HepG2 (cell line): ENCODE data around the gene PRSS22. TPM values are rescaled to one million over a fixed set of nuclear protein-coding genes. Genes with fewer than 3 reads are reported as not detected.

Experiments
- ARID2 ChIP-seq: sonication (generic); formaldehyde crosslinking; IDR thresholded peaks from 2 replicates; pipeline ENCODE4 v1.8.1; 2022; ENCODE audit warnings: mild to moderate bottlenecking, missing genetic modification reagents, borderline replicate concordance
- ATF2 ChIP-seq: sonication (generic); formaldehyde crosslinking; IDR thresholded peaks from 2 replicates; pipeline ENCODE4 v1.4.0; 2020; ENCODE audit warnings: missing genetic modification reagents
- CBX1 ChIP-seq: IDR thresholded peaks from one replicate; pipeline ENCODE4 v1.6.1; 2016; ENCODE audit warnings: antibody characterized with exemption, low read depth
- DMTF1 ChIP-seq: sonication (generic); formaldehyde crosslinking; IDR thresholded peaks from 2 replicates; pipeline ENCODE4 v1.4.0; 2020; ENCODE audit warnings: mild to moderate bottlenecking, missing genetic modification reagents
- E2F2 ChIP-seq: sonication (generic); formaldehyde crosslinking; IDR thresholded peaks from 2 replicates; pipeline ENCODE4 v1.4.0; 2020; ENCODE audit warnings: missing genetic modification reagents, borderline replicate concordance
- EED ChIP-seq: sonication (generic); formaldehyde crosslinking; IDR thresholded peaks from 2 replicates; pipeline ENCODE4 v1.5.0; 2020; ENCODE audit warnings: mild to moderate bottlenecking, missing genetic modification reagents
- MED1 ChIP-seq: sonication (generic); formaldehyde crosslinking; IDR thresholded peaks from 2 replicates; pipeline ENCODE4 v1.4.0; 2020; ENCODE audit warnings: missing genetic modification reagents
- MXD4 ChIP-seq: IDR thresholded peaks from 2 replicates; pipeline ENCODE4 v1.6.1; 2016; ENCODE audit warnings: mild to moderate bottlenecking, missing biosample characterization, missing genetic modification reagents
- NAIF1 ChIP-seq: sonication (generic); formaldehyde crosslinking; IDR thresholded peaks from 2 replicates; pipeline ENCODE4 v1.5.0; 2020; ENCODE audit warnings: mild to moderate bottlenecking, missing genetic modification reagents, borderline replicate concordance
- ONECUT2 ChIP-seq: sonication (generic); formaldehyde crosslinking; IDR thresholded peaks from 2 replicates; pipeline ENCODE4 v1.4.0; 2020; ENCODE audit warnings: missing genetic modification reagents
- YEATS4 ChIP-seq: sonication (generic); formaldehyde crosslinking; IDR thresholded peaks from 2 replicates; pipeline ENCODE4 v1.4.0; 2020; ENCODE audit warnings: missing genetic modification reagents, borderline replicate concordance
- ZNF232 ChIP-seq: sonication (generic); formaldehyde crosslinking; IDR thresholded peaks from 2 replicates; pipeline ENCODE4 v1.4.0; 2020; ENCODE audit warnings: missing genetic modification reagents, borderline replicate concordance
- ZNF335 ChIP-seq: sonication (generic); formaldehyde crosslinking; IDR thresholded peaks from 2 replicates; pipeline ENCODE4 v1.4.0; 2020; ENCODE audit warnings: missing genetic modification reagents
- ZNF441 ChIP-seq: sonication (generic); formaldehyde crosslinking; IDR thresholded peaks from 2 replicates; pipeline ENCODE4 v1.7.0; 2021; ENCODE audit warnings: missing genetic modification reagents, borderline replicate concordance
- ZNF543 ChIP-seq: sonication (generic); formaldehyde crosslinking; IDR thresholded peaks from 2 replicates; pipeline ENCODE4 v1.4.0; 2020; ENCODE audit warnings: mild to moderate bottlenecking, missing genetic modification reagents
- ZNF777 ChIP-seq: sonication (generic); formaldehyde crosslinking; IDR thresholded peaks from 2 replicates; pipeline ENCODE4 v1.4.0; 2020; ENCODE audit warnings: missing genetic modification reagents
- ZNF891 ChIP-seq: sonication (generic); formaldehyde crosslinking; IDR thresholded peaks from 2 replicates; pipeline ENCODE4 v1.5.0; 2020; ENCODE audit warnings: mild to moderate bottlenecking, missing genetic modification reagents
- ZSCAN25 ChIP-seq: sonication (generic); formaldehyde crosslinking; IDR thresholded peaks from 2 replicates; pipeline ENCODE4 v1.8.0; 2022; ENCODE audit warnings: mild to moderate bottlenecking, missing genetic modification reagents
- polyA plus RNA-seq, 8 experiments: library from polyadenylated mRNA; depleted of rRNA in 3 of 8; stranded (reverse) in 7 of 8; unstranded in 1 of 8; fragments of >200 nt; fragmentation: Illumina TruSeq in 4 of 8; extraction: Trizol in 4 of 8; gene quantifications; 2 replicates each; pipeline versions ENCODE4 v1.2.1 to v1.2.3, GENCODE V29; 2011 to 2016; ENCODE audit warnings: low read depth in 4 of 8, missing spikeins in 1 of 8, mixed read lengths in 1 of 8; ENCODE audit not compliant: insufficient read depth in 1 of 8
- total RNA-seq, 5 experiments: library from RNA; depleted of rRNA; stranded (reverse); fragments of >200 nt; fragmentation: Illumina TruSeq; extraction: Trizol; gene quantifications; 2 replicates each; pipeline ENCODE4 v1.2.3, GENCODE V29; 2016; ENCODE audit warnings: low read depth in 1 of 5
- TF ChIP-seq, protein P1 (sequence below): sonication (generic); IDR thresholded peaks from 2 replicates; pipeline ENCODE4 v1.6.1; 2016; ENCODE audit warnings: low read depth, borderline replicate concordance
- TF ChIP-seq, protein P2 (sequence below): sonication (generic); formaldehyde crosslinking; IDR thresholded peaks from 2 replicates; pipeline ENCODE4 v1.9.0; 2022; ENCODE audit warnings: missing genetic modification reagents, mild to moderate bottlenecking, borderline replicate concordance

PRSS22 gene
- total and polyA plus RNA-seq, 2 of the 13 experiments (the other 11 are each of a cell fraction or from before 2014, with no cell fraction given): 0.24 to 0.32 TPM

GRCh38 chr16:2867987-2868789 is 10.2 kb upstream of the PRSS22 start (continued):
- TF ChIP-seq ZNF891 (CRISPR knock-in tag): peak; percentile 85
- TF ChIP-seq, protein P1, sequence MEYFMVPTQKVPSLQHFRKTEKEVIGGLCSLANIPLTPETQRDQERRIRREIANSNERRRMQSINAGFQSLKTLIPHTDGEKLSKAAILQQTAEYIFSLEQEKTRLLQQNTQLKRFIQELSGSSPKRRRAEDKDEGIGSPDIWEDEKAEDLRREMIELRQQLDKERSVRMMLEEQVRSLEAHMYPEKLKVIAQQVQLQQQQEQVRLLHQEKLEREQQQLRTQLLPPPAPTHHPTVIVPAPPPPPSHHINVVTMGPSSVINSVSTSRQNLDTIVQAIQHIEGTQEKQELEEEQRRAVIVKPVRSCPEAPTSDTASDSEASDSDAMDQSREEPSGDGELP: peak; percentile 61; the same call in 1 of the 2 replicates
- no peak for TF ChIP-seq DMTF1 (CRISPR knock-in tag)
- TF ChIP-seq CBX1: peak; percentile 78
- peak; percentile 84 for TF ChIP-seq ZNF335 (CRISPR knock-in tag)
- TF ChIP-seq MED1: peak; percentile 54; the same call in 1 of the 2 replicates
- peak; percentile 80; the same call in 1 of the 2 replicates for TF ChIP-seq YEATS4 (CRISPR knock-in tag)
- no peak; the same call in 1 of the 2 replicates for TF ChIP-seq ZSCAN25 (CRISPR knock-in tag)
- TF ChIP-seq ZNF232 (CRISPR knock-in tag): peak; percentile 83; the same call in 1 of the 2 replicates
- peak; percentile 81 for TF ChIP-seq ZNF543 (CRISPR knock-in tag)
- no peak for TF ChIP-seq NAIF1 (CRISPR knock-in tag)
- TF ChIP-seq EED: peak; percentile 94
- TF ChIP-seq, protein P2, sequence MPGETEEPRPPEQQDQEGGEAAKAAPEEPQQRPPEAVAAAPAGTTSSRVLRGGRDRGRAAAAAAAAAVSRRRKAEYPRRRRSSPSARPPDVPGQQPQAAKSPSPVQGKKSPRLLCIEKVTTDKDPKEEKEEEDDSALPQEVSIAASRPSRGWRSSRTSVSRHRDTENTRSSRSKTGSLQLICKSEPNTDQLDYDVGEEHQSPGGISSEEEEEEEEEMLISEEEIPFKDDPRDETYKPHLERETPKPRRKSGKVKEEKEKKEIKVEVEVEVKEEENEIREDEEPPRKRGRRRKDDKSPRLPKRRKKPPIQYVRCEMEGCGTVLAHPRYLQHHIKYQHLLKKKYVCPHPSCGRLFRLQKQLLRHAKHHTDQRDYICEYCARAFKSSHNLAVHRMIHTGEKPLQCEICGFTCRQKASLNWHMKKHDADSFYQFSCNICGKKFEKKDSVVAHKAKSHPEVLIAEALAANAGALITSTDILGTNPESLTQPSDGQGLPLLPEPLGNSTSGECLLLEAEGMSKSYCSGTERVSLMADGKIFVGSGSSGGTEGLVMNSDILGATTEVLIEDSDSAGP (CRISPR knock-in tag): peak; percentile 88
- TF ChIP-seq ATF2 (CRISPR knock-in tag): peak; percentile 57
- peak; percentile 36; the same call in 1 of the 2 replicates for TF ChIP-seq ZNF441 (CRISPR knock-in tag)
- peak; percentile 55 for TF ChIP-seq ARID2 (CRISPR knock-in tag)
- no peak for TF ChIP-seq E2F2
- TF ChIP-seq ZNF777 (CRISPR knock-in tag): peak; percentile 52
- TF ChIP-seq ONECUT2 (CRISPR knock-in tag): no peak
- TF ChIP-seq MXD4: peak; percentile 78
